ENCODE measurements around the gene CEP57L1. TPM values are rescaled to one million over a fixed set of nuclear protein-coding genes. Genes with fewer than 3 reads are reported as not detected.

The CEP57L1 gene
- total RNA-seq, 1 experiment from 2014 or later: 37.6 TPM

- intact Hi-C loops (cut with micrococcal nuclease; ENCODE audit: unreplicated experiment) (loop anchor here (10.0 kb wide), 1 partner anchor 249 kb away; no protein-coding TSS in a partner anchor), in situ Hi-C loops (cut with HindIII; ENCODE audit: low pct_unique_long_range_greater_than_20kb, low sequenced_read_pairs) (no loop called here)
- CTCF ChIA-PET: no interaction called here
- peaks cover 5% of the 10 kb centered on the region; the same call in 1 of the 2 replicates for H3K4me1 ChIP-seq (ENCODE audit: control insufficient read depth, insufficient read depth, low read length)
- BruUV-seq (replicated peaks): no TSS peak
- H3K27me3 ChIP-seq (ENCODE audit: control insufficient read depth, insufficient read depth, low read length): peaks cover 44% of the 10 kb centered on the region
- H3K9me3 ChIP-seq (ENCODE audit: control insufficient read depth, insufficient read depth, low read depth, low read length): no peaks in the 10 kb centered on the region
- no peak overlapping the region for H3K27ac ChIP-seq (ENCODE audit: low read length)
- DNase-seq (ENCODE audit: low read depth, low spot score) (no peak), ATAC-seq (no peak)
- no peak for TF ChIP-seq SIN3A (IDR thresholded peaks at IDR 0.05; ENCODE audit: borderline replicate concordance, insufficient read depth, low read depth, low read length)
- TF ChIP-seq POLR2AphosphoS5 (IDR thresholded peaks at IDR 0.05; ENCODE audit: low read depth, low read length): no peak
- no peak for TF ChIP-seq CTCF (IDR thresholded peaks at IDR 0.05)
- TF ChIP-seq REST (IDR thresholded peaks at IDR 0.05; ENCODE audit: insufficient read depth in 1 of 2, low read depth in 2 of 2, low read length in 1 of 2): no peak
- no peak for TF ChIP-seq TCF7L2 (IDR thresholded peaks at IDR 0.05; ENCODE audit: low read depth, low read length)
- POLR2A ChIA-PET: no interaction called here
- H3K36me3 ChIP-seq (ENCODE audit: control insufficient read depth, insufficient read depth, low read length): no peaks in the 10 kb centered on the region
- no peak overlapping the region for H3K4me3 ChIP-seq (ENCODE audit: low read depth in 2 of 2, low read length in 2 of 2)
Observed at GRCh38 chr6:109186012-109186411, 90.7 kb downstream of the CEP57L1 start.

GRCh38 chr6:109187399-109188114, 92.2 kb downstream of the CEP57L1 start:
- ATAC-seq (peak; percentile 84), DNase-seq (ENCODE audit: low read depth, low spot score) (peak; percentile 58)
- Histone ChIP-seq H3K9me3 (ENCODE audit: control insufficient read depth, insufficient read depth, low read depth, low read length) (no peaks in the 10 kb centered on the region), H3K27me3 (ENCODE audit: control insufficient read depth, insufficient read depth, low read length) (peaks cover 43% of the 10 kb centered on the region), H3K27ac (ENCODE audit: low read length) (no peak overlapping the region), H3K36me3 (ENCODE audit: control insufficient read depth, insufficient read depth, low read length) (no peaks in the 10 kb centered on the region), H3K4me3 (ENCODE audit: low read depth in 2 of 2, low read length in 2 of 2) (no peak overlapping the region), H3K4me1 (ENCODE audit: control insufficient read depth, insufficient read depth, low read length) (peaks cover 3% of the 10 kb centered on the region; the same call in 1 of the 2 replicates)
- intact Hi-C loops (cut with micrococcal nuclease; ENCODE audit: unreplicated experiment): loop anchor here (1.0 to 10.0 kb wide), 2 partner anchors 196 to 247 kb away; no protein-coding TSS in a partner anchor
- ChIA-PET CTCF (interaction anchor here (0.6 to 1.7 kb wide), 8 partner anchors 55 to 516 kb away, joined by 3 to 20 read pairs (median 4); partner anchors contain the start of genes CD164, PPIL6 and SMPD2), POLR2A (interaction anchor here (0.6 to 0.9 kb wide), 2 partner anchors 196 to 922 kb away, joined by 3 to 10 read pairs; no protein-coding TSS in a partner anchor)
- in situ Hi-C loops (cut with HindIII; ENCODE audit: low pct_unique_long_range_greater_than_20kb, low sequenced_read_pairs): no loop called here
- no TSS peak for BruUV-seq (replicated peaks)
- TF ChIP-seq TCF7L2 (IDR thresholded peaks at IDR 0.05; ENCODE audit: low read depth, low read length) (no peak), CTCF (IDR thresholded peaks at IDR 0.05) (peak; percentile 98), POLR2AphosphoS5 (IDR thresholded peaks at IDR 0.05; ENCODE audit: low read depth, low read length) (no peak), REST (IDR thresholded peaks at IDR 0.05; ENCODE audit: insufficient read depth in 1 of 2, low read depth in 2 of 2, low read length in 1 of 2) (no peak), SIN3A (IDR thresholded peaks at IDR 0.05; ENCODE audit: borderline replicate concordance, insufficient read depth, low read depth, low read length) (no peak)

Data from Panc1 (cell line).